Liver (tissue), 9 donors: ENCODE results near the gene TSHZ2. TPM values are rescaled to one million over a fixed set of nuclear protein-coding genes. Genes with fewer than 3 reads are reported as not detected.

Source experiments
- DNase-seq: peaks from one replicate; pipeline ENCODE4 v3.0.0-alpha.2; 2017; ENCODE audit warnings: low spot score
- H3K27ac ChIP-seq, 2 donors: one replicate each; pipeline ENCODE4 v1.7.0; 2013; ENCODE audit warnings: inconsistent platforms in 2 of 2, low read length in 2 of 2, control low read depth in 1 of 2, low read depth in 1 of 2, mild to moderate bottlenecking in 1 of 2
- H3K27me3 ChIP-seq, 4 donors: one replicate each; pipeline versions ENCODE4 v1.6.1 to v1.7.0; 2013; ENCODE audit warnings: low read length in 3 of 4, inconsistent platforms in 1 of 4, mild to moderate bottlenecking in 1 of 4, moderate library complexity in 1 of 4; ENCODE audit not compliant: control insufficient read depth in 4 of 4, insufficient read depth in 4 of 4
- H3K36me3 ChIP-seq, 4 donors: one replicate each; pipeline versions ENCODE4 v1.6.1 to v1.7.0; 2013; ENCODE audit warnings: low read length in 3 of 4, mild to moderate bottlenecking in 3 of 4, low read depth in 1 of 4, moderate library complexity in 1 of 4; ENCODE audit not compliant: control insufficient read depth in 4 of 4, insufficient read depth in 3 of 4
- H3K4me1 ChIP-seq, 4 donors: one replicate each; pipeline versions ENCODE4 v1.6.1 to v1.7.0; 2013; ENCODE audit warnings: low read length in 3 of 4, mild to moderate bottlenecking in 3 of 4, moderate library complexity in 1 of 4; ENCODE audit not compliant: control insufficient read depth in 4 of 4, insufficient read depth in 4 of 4
- H3K4me3 ChIP-seq, 3 donors: one replicate each; pipeline versions ENCODE4 v1.6.1 to v1.7.0; 2013; ENCODE audit warnings: low read length in 3 of 3, control low read depth in 1 of 3, low read depth in 1 of 3, mild to moderate bottlenecking in 1 of 3
- H3K9ac ChIP-seq, 2 donors: one replicate each; pipeline ENCODE4 v1.7.0; 2013; ENCODE audit warnings: low read length in 2 of 2, mild to moderate bottlenecking in 2 of 2, moderate library complexity in 2 of 2, control low read depth in 1 of 2, low read depth in 1 of 2
- H3K9me3 ChIP-seq, 4 donors: one replicate each; pipeline versions ENCODE4 v1.6.1 to v1.7.0; 2013; ENCODE audit warnings: low read length in 3 of 4; ENCODE audit not compliant: control insufficient read depth in 4 of 4
- EGR1 ChIP-seq, 2 donors: IDR thresholded peaks; 2 replicates each; pipeline ENCODE4 v1.6.1; 2016 to 2018; ENCODE audit warnings: antibody characterized with exemption in 2 of 2, low read depth in 2 of 2
- FOXA1 ChIP-seq: IDR thresholded peaks from 2 replicates; pipeline ENCODE4 v1.6.1; 2016; ENCODE audit warnings: antibody characterized with exemption
- GABPA ChIP-seq, 2 donors: IDR thresholded peaks in 1 of 2; conservative IDR thresholded peaks in 1 of 2; 2 replicates each; pipeline ENCODE4 v1.6.1; 2016; ENCODE audit warnings: antibody characterized with exemption in 2 of 2, mild to moderate bottlenecking in 1 of 2, moderate library complexity in 1 of 2
- HNF4A ChIP-seq, 2 donors: conservative IDR thresholded peaks; 2 replicates each; pipeline ENCODE4 v1.6.1; 2016; ENCODE audit warnings: antibody characterized with exemption in 2 of 2, mild to moderate bottlenecking in 2 of 2
- HNF4G ChIP-seq: IDR thresholded peaks from 2 replicates; pipeline ENCODE4 v1.6.1; 2016; ENCODE audit warnings: antibody characterized with exemption
- JUND ChIP-seq, 2 donors: IDR thresholded peaks; 2 replicates each; pipeline ENCODE4 v1.6.1; 2016; ENCODE audit warnings: antibody characterized with exemption in 2 of 2
- NR2F2 ChIP-seq: IDR thresholded peaks from 2 replicates; pipeline ENCODE4 v1.6.1; 2016; ENCODE audit warnings: antibody characterized with exemption
- RAD21 ChIP-seq, 2 donors: IDR thresholded peaks; 2 replicates each; pipeline ENCODE4 v1.6.1; 2016; ENCODE audit warnings: antibody characterized with exemption in 2 of 2, mild to moderate bottlenecking in 2 of 2
- RXRA ChIP-seq, 2 donors: IDR thresholded peaks; 2 replicates each; pipeline ENCODE4 v1.6.1; 2017 to 2018; ENCODE audit warnings: antibody characterized with exemption in 2 of 2, mild to moderate bottlenecking in 1 of 2
- SP1 ChIP-seq: IDR thresholded peaks from 2 replicates; pipeline ENCODE4 v1.6.1; 2018; ENCODE audit warnings: antibody characterized with exemption, mild to moderate bottlenecking
- TAF1 ChIP-seq: conservative IDR thresholded peaks from 2 replicates; pipeline ENCODE4 v1.6.1; 2016; ENCODE audit warnings: antibody characterized with exemption, mild to moderate bottlenecking
- YY1 ChIP-seq: IDR thresholded peaks from 2 replicates; pipeline ENCODE4 v1.6.1; 2016; ENCODE audit warnings: antibody characterized with exemption, mild to moderate bottlenecking
- WGBS: extraction: QIAGEN DNeasy Blood & Tissue Kit; methylation state at CpG from one replicate; pipeline ENCODE4 v1.1.7; 2013; 5-methylcytosine and 5-hydroxymethylcytosine counted together
- polyA plus RNA-seq, 2 donors: library from polyadenylated mRNA; stranded (reverse) in 1 of 2; unstranded in 1 of 2; fragments of 200-250 nt in 1 of 2; fragments of >200 nt in 1 of 2; fragmentation: Nextera tagmentation in 1 of 2; extraction: Ambion mirVana in 1 of 2; gene quantifications; one replicate each; pipeline versions ENCODE4 v1.2.1 to v1.2.3, GENCODE V29; 2013 to 2015
- total RNA-seq, 2 donors: library from RNA; depleted of rRNA; stranded (reverse); fragments of >200 nt; gene quantifications; one replicate each; pipeline ENCODE4 v1.2.3, GENCODE V29; 2014
- TF ChIP-seq, protein P1 (sequence below): IDR thresholded peaks from 2 replicates; pipeline ENCODE4 v1.6.1; 2016; ENCODE audit warnings: antibody characterized with exemption
- TF ChIP-seq, protein P2 (sequence below): IDR thresholded peaks from 2 replicates; pipeline ENCODE4 v1.6.1; 2016; ENCODE audit warnings: antibody characterized with exemption
- TF ChIP-seq, protein P3 (sequence below): fragments of 150-350 bp; IDR thresholded peaks from 2 replicates; pipeline ENCODE4 v1.5.1; 2017; ENCODE audit warnings: improper control_type of control experiment, low read depth, low read length; ENCODE audit not compliant: missing input control
- TF ChIP-seq, protein P4 (sequence below): IDR thresholded peaks from 2 replicates; pipeline ENCODE4 v1.6.1; 2016; ENCODE audit warnings: antibody characterized with exemption
- TF ChIP-seq, protein P5 (sequence below): IDR thresholded peaks from 2 replicates; pipeline ENCODE4 v1.6.1; 2016; ENCODE audit warnings: antibody characterized with exemption, mild to moderate bottlenecking
- donor health status: healthy.
- donor health status: healthy.
- donor health status: healthy.
- donor health status: healthy.
- donor health status: healthy.

The TSHZ2 gene
- total and polyA plus RNA-seq, 4 donors = 2.9 to 11.3 (median 7.8) TPM

DNA sequence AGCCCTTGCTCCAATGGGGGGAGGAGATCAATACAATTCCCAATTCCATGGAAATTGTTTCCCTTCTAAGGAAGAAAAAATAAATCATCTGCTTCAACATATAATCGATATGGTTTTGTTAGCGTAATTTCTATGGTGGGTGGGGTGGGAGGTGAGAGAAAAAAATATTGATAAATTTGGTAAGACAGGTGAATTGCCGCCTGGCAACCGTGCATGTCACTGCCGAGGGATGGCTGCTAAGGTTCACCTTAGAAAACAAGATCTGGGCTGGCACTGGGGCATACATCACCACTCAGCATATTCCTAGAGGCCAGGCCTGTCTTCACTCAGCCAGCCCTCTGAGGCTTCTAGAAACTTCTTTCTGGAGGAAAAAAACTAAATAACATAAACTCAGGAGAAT lies 517.4 kb downstream of the TSHZ2 start:
- H3K4me3 ChIP-seq = no peak overlapping the region
- no peak overlapping the region for H3K27ac ChIP-seq
- no peak for DNase-seq
- H3K9ac ChIP-seq = no peak overlapping the region
- H3K36me3 ChIP-seq = no peaks in the 10 kb centered on the region
- TF ChIP-seq, protein P1, sequence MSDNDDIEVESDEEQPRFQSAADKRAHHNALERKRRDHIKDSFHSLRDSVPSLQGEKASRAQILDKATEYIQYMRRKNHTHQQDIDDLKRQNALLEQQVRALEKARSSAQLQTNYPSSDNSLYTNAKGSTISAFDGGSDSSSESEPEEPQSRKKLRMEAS = no peak
- no peak for TF ChIP-seq HNF4G
- no peak for TF ChIP-seq EGR1 (IDR thresholded peaks at IDR 0.05; ENCODE audit: low read depth in 2 of 2)
- no peak for TF ChIP-seq NR2F2
- no peaks in the 10 kb centered on the region for H3K4me1 ChIP-seq
- no peaks in the 10 kb centered on the region for H3K9me3 ChIP-seq
- WGBS = 97% methylated on average over 5 of the region's 5 CpGs
- no peaks in the 10 kb centered on the region for H3K27me3 ChIP-seq

DNA sequence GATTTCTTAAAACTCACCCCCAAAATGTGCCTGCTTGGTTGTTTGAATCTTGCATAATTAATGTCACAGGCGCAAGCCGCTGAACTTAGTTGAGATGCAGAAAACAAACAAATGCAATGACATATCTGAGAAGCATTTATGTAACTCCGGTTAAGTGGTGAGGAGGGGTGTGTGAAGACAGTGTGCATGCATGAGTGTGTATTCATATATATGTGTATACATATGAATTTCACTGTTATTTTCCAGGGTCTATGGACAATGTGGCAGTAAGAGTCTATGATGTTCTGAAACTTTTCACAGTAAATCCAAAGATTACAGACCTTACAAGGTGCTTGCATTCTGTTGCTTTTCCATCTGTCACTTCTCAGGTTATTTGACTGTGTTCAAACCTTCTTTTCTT lies 518.5 kb downstream of the TSHZ2 start:
- no peak for DNase-seq

More for the DNA sequence above, 518.5 kb downstream of the TSHZ2 start:
- 90% methylated on average over 3 of the region's 3 CpGs for WGBS
- Histone ChIP-seq H3K4me1 (no peaks in the 10 kb centered on the region), H3K36me3 (no peaks in the 10 kb centered on the region), H3K4me3 (no peak overlapping the region), H3K9me3 (no peaks in the 10 kb centered on the region), H3K9ac (no peak overlapping the region), H3K27me3 (no peaks in the 10 kb centered on the region), H3K27ac (no peak overlapping the region)
- TF ChIP-seq, protein P2, sequence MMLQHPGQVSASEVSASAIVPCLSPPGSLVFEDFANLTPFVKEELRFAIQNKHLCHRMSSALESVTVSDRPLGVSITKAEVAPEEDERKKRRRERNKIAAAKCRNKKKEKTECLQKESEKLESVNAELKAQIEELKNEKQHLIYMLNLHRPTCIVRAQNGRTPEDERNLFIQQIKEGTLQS = no peak
- no peak for TF ChIP-seq JUND (IDR thresholded peaks at IDR 0.05)
- TF ChIP-seq EGR1 (IDR thresholded peaks at IDR 0.05; ENCODE audit: low read depth in 2 of 2) = no peak
- no peak for TF ChIP-seq HNF4G
- TF ChIP-seq GABPA (IDR thresholded peaks at IDR 0.05 in 1 of 2, conservative IDR thresholded peaks at IDR 0.05 in 1 of 2) = no peak
- TF ChIP-seq SP1 = no peak
- TF ChIP-seq YY1 = no peak
- TF ChIP-seq HNF4A (conservative IDR thresholded peaks at IDR 0.05) = no peak
- TF ChIP-seq FOXA1 = no peak
- TF ChIP-seq, protein P1 = no peak
- TF ChIP-seq RXRA (IDR thresholded peaks at IDR 0.05) = no peak
- TF ChIP-seq TAF1 = no peak
- TF ChIP-seq, protein P3, sequence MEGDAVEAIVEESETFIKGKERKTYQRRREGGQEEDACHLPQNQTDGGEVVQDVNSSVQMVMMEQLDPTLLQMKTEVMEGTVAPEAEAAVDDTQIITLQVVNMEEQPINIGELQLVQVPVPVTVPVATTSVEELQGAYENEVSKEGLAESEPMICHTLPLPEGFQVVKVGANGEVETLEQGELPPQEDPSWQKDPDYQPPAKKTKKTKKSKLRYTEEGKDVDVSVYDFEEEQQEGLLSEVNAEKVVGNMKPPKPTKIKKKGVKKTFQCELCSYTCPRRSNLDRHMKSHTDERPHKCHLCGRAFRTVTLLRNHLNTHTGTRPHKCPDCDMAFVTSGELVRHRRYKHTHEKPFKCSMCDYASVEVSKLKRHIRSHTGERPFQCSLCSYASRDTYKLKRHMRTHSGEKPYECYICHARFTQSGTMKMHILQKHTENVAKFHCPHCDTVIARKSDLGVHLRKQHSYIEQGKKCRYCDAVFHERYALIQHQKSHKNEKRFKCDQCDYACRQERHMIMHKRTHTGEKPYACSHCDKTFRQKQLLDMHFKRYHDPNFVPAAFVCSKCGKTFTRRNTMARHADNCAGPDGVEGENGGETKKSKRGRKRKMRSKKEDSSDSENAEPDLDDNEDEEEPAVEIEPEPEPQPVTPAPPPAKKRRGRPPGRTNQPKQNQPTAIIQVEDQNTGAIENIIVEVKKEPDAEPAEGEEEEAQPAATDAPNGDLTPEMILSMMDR = no peak
- TF ChIP-seq RAD21 (IDR thresholded peaks at IDR 0.05) = no peak
- TF ChIP-seq, protein P4, sequence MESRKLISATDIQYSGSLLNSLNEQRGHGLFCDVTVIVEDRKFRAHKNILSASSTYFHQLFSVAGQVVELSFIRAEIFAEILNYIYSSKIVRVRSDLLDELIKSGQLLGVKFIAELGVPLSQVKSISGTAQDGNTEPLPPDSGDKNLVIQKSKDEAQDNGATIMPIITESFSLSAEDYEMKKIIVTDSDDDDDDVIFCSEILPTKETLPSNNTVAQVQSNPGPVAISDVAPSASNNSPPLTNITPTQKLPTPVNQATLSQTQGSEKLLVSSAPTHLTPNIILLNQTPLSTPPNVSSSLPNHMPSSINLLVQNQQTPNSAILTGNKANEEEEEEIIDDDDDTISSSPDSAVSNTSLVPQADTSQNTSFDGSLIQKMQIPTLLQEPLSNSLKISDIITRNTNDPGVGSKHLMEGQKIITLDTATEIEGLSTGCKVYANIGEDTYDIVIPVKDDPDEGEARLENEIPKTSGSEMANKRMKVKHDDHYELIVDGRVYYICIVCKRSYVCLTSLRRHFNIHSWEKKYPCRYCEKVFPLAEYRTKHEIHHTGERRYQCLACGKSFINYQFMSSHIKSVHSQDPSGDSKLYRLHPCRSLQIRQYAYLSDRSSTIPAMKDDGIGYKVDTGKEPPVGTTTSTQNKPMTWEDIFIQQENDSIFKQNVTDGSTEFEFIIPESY = no peak
- TF ChIP-seq NR2F2 = no peak
- TF ChIP-seq, protein P5, sequence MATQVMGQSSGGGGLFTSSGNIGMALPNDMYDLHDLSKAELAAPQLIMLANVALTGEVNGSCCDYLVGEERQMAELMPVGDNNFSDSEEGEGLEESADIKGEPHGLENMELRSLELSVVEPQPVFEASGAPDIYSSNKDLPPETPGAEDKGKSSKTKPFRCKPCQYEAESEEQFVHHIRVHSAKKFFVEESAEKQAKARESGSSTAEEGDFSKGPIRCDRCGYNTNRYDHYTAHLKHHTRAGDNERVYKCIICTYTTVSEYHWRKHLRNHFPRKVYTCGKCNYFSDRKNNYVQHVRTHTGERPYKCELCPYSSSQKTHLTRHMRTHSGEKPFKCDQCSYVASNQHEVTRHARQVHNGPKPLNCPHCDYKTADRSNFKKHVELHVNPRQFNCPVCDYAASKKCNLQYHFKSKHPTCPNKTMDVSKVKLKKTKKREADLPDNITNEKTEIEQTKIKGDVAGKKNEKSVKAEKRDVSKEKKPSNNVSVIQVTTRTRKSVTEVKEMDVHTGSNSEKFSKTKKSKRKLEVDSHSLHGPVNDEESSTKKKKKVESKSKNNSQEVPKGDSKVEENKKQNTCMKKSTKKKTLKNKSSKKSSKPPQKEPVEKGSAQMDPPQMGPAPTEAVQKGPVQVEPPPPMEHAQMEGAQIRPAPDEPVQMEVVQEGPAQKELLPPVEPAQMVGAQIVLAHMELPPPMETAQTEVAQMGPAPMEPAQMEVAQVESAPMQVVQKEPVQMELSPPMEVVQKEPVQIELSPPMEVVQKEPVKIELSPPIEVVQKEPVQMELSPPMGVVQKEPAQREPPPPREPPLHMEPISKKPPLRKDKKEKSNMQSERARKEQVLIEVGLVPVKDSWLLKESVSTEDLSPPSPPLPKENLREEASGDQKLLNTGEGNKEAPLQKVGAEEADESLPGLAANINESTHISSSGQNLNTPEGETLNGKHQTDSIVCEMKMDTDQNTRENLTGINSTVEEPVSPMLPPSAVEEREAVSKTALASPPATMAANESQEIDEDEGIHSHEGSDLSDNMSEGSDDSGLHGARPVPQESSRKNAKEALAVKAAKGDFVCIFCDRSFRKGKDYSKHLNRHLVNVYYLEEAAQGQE = no peak
